Nucleus accumbens (tissue), 56 donors: Measurements from ENCODE around the gene CEP76.
A peak's percentile ranks its signal among the peaks of the same experiment; 100 is the strongest.

Experiments
- DNase-seq, 56 donors: peaks; one replicate each; lab custom pipeline; 2025; lab: John Stamatoyannopoulos, UW

The CEP76 gene, protein sequence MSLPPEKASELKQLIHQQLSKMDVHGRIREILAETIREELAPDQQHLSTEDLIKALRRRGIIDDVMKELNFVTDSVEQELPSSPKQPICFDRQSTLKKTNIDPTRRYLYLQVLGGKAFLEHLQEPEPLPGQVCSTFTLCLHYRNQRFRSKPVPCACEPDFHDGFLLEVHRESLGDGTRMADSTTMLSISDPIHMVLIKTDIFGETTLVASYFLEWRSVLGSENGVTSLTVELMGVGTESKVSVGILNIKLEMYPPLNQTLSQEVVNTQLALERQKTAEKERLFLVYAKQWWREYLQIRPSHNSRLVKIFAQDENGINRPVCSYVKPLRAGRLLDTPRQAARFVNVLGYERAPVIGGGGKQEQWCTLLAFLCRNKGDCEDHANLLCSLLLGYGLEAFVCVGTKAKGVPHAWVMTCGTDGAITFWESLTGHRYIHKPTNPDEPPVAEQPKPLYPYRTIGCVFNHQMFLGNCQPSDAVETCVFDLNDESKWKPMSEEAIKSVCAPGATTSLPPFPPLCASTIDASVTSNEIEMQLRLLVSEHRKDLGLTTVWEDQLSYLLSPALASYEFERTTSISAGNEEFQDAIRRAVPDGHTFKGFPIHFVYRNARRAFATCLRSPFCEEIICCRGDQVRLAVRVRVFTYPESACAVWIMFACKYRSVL

DNA sequence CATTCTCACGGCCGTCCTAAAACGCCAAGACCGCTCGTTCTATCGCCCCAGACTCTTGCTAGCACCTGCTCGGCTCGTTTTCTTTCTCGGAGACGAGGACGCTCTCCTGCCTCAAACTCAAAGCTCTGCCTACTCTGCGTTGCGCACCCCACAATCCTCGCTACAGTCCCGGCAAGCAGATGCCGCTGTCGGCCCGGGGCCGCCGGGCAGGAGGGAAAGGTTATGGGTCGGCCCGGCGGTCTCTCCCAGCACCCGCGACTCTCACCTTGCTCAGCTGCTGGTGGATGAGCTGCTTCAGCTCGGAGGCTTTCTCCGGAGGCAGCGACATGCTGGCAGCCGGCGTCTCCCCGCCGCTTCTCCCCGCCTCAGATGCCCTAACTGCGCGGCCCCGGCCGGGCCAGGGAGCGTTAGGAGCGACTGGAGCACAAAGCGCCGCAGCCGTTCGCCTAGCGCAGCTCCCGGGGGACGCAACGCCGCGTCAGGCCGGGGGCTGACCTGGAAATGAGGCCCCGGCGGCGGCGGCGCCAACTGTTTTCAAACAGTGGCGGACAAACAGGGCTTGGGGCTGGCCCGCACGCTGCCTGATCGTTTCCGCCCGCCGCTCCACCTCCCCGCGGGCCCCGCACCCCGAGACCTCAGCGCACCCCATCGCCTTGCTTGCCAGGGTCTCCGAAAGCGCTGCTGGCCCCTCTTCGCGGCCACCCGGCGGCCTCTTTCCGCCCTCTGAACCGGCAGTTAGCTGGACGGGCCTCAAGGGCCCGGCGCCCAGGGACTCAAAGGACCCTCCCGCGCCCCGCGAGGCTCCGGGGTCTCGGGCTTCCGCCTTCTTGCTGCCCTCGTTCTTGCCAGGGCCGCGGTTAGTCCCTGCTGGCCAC lies at the start of gene CEP76, which contains the start of gene PSMG2:
TSS of gene CEP76 (minus strand) at position 503 of the 875 bp plus-strand sequence. CDS start at position 328, 175 bp downstream.
TSS of gene PSMG2 (plus strand) at position 822 of the 875 bp plus-strand sequence. CDS start 66 bp downstream, outside the sequence.
- peak; percentile 13 to 95 (median 82) for DNase-seq

DNA sequence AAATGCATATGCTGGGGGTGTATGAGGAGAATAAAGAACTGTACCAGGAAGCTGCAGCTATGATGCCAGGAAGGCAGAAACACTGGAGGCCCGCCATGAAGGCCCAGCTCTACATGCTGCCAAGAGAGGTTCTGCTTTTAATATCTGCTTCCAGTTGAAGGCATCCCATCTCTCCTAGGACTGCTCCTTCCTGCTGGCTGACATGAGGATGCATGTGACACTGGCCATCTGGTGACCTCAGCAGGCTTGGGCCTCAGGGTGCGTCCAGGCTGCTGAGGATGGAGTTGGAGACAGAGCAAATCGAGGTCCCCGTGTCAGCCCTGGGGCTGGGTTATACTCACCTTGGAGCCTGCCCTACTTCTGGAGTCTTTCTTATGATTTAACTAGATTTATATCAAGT lies 49.4 kb upstream of the CEP76 start:
- DNase-seq = no peak

DNA sequence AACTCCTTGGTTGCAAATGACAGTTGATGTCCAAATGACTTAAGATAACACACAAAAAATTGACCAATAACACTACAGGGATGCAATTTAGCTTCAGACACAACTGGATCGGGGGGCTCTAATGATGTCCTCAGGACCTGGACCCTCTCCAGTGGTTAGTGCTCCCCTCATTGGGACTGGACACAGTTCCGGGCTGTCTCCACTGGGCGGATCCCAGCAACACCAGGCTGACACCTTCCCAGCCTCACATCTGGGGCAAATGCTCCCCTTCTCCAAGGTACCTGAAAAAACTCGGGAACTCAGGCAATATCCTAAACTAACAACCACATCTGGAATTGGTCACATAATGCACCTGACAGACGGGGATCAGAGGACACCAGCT lies 49.0 kb upstream of the CEP76 start:
- DNase-seq = no peak

GRCh38 chr18:12750715-12751502 lies 48.4 kb upstream of the CEP76 start:
- DNase-seq = no peak

- DNase-seq = no peak
Measured at GRCh38 chr18:12750076-12750714, 47.7 kb upstream of the CEP76 start.

DNA sequence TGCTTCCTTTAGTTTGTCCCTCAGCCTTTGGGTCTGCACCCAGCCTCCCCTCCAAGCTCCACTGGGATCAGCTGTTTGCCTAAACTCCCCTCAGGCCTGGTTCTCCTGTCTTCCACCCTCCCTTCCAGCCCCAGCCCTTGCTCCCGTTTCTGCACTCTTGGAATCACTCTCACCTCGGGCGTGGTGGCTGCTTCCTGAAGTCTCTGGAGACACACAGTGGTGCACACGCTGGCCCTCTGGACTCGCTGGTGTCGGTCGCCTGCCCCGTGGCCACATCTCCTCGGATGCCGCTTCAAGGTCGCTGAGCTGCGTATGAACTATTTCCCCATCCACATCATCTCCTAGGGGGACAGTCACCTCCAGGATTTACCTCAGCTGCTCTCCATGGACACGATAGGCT lies 46.6 kb upstream of the CEP76 start:
- no peak for DNase-seq

GRCh38 chr18:12748671-12749070 lies 46.1 kb upstream of the CEP76 start:
- no peak for DNase-seq

GRCh38 chr18:12747530-12748315 lies 45.2 kb upstream of the CEP76 start:
- no peak for DNase-seq

- no peak for DNase-seq
Measured at GRCh38 chr18:12745095-12745795, 42.7 kb upstream of the CEP76 start.

DNA sequence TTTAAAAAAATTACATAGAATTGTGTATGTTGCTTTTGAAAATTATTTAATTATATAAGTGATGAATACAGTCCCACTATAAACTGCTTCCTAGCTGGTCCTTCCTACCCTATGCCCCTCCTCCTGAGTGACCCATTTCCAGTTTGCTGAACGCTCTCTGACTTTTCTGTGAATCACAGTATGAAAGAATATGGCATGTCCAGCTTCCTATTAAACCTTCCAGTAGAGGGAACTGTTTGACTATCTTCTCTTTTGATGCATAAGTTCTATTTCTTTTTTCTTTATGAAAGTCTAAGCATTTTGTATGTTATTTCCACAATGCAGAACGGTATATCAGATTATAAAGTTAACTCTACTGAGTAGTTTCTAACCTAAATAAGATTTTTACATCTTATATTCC lies 41.6 kb upstream of the CEP76 start:
- DNase-seq = no peak

GRCh38 chr18:12742453-12742852 lies 39.9 kb upstream of the CEP76 start:
- DNase-seq = no peak

- no peak for DNase-seq
Measured at GRCh38 chr18:12741351-12741750, 38.8 kb upstream of the CEP76 start.

DNA sequence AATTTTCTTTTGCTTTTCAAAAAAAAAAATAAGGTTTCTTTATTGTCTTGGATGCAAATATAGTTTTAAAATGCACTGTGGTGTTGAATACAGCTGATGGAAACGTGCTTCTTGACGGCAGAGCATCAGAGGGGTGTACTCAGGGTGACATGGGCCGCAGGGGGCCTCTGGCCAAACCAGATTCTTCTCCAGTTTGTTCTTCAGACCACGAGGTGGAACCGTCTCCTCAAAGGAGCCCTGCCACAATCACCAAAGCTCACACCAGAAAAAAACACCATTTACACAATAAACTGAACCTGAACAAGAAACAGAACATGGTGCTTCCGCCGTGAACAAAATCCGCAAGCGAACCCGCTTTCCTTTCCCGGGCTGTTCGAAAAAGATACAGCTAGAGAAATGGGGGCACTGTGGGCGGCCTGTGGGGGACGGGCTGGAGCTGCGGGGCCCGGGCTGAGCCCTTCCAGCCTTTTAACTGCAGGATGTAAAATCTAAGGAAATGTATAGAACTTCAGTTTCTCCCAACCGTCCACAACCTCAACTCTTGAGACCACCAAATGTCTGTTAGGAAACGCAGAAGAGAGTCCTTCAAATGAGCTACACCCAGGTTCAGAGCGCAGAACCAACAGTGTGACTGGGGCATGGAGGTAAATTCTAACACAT lies 34.9 kb upstream of the CEP76 start:
- no peak for DNase-seq

DNA sequence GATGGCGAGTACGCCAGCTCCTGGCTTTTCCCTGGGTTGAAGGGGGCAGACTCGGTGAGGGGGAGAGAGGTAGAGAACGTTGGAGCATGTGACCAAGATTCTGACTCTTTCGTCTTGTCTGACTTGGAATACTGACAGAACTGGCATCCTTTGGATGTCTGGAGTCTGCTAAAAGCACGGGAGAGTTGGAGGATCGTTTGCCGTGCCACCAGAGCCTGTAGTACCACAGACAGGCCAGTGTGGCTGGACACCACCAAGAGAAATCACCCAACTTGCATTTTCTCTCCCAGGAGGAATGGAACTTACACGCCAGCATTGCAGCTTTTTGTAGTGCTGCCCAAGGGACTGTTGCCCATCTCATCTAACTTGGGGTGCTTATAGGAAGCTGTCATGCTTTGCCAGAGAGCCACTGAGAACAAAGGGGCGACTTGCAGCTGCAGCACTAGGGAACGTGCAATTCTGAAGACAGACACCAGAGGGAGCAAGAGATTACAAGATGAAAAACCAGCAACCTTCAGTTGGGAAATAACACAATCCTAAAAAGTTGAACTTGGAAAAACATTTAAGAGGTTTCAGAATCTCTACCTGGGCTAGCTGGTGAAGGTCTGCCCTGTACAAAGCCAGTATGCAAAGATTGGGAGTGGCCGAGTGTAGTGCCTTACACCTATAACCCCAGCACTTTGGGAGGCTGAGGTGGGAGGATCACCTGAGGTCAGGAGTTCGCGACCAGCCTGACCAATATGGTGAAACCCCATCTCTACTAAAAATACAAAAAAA lies 24.4 kb upstream of the CEP76 start:
- peak in 49 of 56 donors; percentile 3 to 77 (median 43) for DNase-seq

DNA sequence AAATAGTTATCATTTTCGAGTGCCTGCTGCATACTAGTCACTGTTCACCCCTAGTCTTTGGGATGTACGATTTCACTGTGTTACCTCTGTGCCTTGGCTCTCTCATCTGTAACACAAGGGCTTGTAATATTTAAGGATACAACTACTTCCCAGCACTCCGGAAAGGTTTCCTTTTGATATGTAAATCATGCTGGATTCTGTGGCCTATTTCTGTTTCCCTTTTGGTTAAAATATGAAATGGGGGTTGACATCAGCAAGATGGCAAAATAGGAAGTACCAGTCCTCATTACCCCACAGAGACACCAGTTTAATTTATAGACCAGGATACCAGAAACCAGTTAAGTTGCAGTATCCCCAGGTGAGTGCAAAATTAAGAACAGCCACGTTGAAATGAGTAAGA lies 23.8 kb upstream of the CEP76 start:
- no peak for DNase-seq

DNA sequence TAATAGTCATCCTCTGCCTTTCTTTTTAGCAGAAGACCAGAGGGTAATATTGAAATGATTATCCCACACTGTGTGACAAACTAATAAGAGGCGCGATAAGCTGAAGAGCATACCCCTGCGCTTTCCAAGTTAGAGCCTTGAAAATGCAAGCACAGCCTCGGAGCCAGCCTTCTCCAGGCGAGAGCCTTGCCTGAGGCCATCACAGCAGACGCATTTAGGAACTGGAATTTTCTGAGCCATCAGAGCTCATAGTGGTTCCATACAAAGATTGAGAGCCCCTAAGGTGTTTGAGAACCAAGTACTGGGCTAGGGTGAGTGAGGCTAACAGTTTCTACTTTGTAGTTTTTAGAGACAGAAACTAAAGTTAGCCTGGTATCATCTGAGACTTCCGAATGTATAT lies 20.2 kb upstream of the CEP76 start:
- DNase-seq = no peak
